GDM1 (cell line): ENCODE data around the gene PPP2R2C.

Source experiments
- DNase-seq: peaks from one replicate; lab custom pipeline; 2025; lab: John Stamatoyannopoulos, UW

The PPP2R2C gene

GRCh38 chr4:6327220-6327917, 145.0 kb downstream of the PPP2R2C start:
- DNase-seq = peak; percentile 50

GRCh38 chr4:6326312-6327060, 145.9 kb downstream of the PPP2R2C start:
- no peak for DNase-seq

- no peak for DNase-seq
Measured at GRCh38 chr4:6325788-6326290, 146.6 kb downstream of the PPP2R2C start.

DNA sequence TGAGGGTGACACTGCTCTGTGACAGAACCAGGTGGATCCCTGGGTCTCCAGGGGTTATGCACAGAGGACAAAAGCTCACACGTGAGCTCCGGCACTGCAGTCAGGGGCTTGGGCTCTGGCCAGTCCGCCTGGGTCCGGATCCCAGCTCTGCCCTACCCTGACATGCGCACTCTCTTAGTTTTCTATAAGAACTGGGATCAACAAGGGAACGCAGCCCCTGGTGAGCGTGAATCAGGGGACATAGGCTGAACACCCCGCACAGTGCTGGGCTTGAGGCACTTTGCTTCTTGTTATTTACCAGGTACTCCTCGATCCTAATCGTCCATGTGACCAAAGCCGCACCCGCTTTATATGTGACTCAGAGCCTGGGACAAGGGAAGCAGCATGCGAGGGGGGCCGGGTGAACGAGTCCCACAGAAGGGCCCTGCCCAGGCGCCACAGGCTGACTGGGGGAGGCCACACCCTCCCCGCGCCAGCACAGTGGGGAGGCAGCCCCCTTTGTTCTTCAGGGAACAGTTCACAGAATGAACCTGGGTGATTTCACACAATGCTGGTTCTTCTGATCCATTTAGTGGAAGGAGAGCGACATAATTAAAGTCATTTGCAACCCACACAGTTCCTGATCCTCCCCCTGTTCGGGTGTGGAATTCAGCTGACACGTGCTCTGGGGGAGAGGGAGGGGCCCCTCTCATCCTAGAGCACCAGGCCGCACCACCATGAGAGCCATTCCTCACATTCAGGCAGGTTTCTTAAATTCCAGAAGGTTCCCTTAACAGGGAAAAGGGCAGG, 147.2 kb downstream of the PPP2R2C start:
- DNase-seq = no peak

GRCh38 chr4:6324461-6324998, 147.9 kb downstream of the PPP2R2C start:
- no peak for DNase-seq

DNA sequence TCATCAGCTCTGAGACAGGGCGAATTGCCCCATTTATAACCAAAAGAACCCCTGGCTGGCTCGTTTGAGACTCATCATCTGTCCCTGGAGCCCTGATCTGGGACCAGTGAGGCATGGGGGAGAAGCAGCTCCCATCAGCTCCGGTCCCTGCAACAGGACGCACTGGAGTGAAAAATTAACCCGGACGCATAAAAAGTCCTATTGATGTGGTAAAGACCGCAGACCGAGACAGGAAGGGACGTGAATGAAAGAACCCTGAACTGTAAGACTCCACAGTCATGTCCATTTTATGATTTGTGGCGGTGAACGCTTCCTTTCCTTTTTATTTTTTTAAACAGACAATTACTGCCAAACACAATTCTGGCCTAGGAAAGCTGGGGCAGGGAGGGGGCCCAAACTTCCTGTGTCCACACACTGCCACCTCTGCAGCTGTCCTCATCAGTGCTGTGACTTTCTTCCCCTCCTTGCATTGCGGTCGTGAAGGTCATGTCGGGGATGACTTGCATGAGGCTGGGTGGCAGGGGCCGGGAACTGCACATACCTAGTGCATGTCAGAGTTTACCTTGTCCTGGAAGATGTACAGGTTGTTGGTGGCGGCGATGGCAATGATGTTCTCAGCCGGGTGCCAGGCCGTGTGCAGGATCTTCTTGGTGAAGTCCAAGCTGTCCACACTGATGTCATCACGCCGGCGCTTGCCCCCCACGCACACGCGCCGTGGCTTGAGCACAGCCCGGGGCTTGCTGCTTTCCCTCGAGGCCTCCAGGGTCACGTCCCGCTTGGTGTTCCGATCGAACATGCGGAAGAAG, 149.4 kb downstream of the PPP2R2C start:
- no peak for DNase-seq

GRCh38 chr4:6322067-6322760, 150.2 kb downstream of the PPP2R2C start:
- no peak for DNase-seq

DNA sequence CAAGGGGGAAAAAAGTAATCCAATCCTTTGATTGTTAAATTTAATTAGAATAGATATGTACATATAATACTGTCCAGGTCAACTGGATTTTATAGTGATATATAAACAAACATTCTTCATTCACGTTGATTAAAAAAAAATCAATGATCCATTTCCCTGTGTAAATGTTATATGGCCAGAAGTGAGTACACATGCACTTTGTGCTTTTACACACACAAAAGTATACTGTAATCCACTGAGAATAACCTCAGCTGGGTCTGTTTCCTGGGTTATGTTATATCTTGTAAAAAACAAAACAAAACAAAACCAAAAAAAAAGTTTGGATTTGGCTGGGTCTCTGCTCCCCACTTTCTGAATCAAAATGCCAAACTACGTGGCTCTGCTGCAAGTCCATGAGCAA, 151.1 kb downstream of the PPP2R2C start:
- no peak for DNase-seq

GRCh38 chr4:6320663-6321062, 151.8 kb downstream of the PPP2R2C start:
- DNase-seq = no peak

- DNase-seq = no peak
Measured at GRCh38 chr4:6319530-6320150, 152.8 kb downstream of the PPP2R2C start.

DNA sequence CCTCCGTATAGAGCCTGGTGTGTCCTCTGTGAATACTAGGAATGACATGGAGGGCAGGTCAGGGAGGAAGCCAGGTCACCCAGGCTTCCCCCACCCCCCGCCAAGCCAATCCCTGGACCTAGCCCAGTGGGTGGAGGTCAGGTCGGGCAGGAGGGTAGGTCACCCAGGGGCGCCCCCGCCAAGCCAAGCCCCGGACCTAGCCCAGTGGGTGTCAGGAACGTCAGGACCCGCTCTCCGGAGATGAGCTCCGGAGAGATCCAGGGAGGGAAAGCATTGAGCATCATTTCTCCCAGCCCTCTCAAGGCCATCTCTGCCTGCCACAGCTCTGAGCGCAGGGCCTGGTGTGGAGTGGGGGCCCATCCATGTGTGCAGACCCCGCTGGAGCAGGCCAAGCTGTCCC, 154.2 kb downstream of the PPP2R2C start:
- DNase-seq = no peak

- no peak for DNase-seq
Measured at GRCh38 chr4:6316461-6317003, 155.9 kb downstream of the PPP2R2C start.

DNA sequence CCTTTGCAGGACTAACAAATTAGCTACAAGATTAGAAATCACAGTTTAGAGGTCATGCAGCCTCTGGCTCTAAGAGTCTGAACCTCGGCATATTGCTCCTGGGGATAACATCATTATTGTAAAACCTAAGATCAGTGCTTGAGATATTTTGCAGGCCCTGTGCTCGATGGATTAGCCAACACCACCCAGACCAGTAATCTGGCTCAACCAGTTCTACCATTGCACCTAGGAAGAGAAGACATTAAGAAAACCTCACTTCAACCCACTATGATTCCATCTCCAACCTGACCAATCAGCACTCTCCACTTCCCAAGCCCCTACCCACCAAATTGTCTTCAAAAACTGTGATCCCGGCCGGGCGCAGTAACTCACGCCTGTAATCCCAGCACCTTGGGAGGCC, 159.2 kb downstream of the PPP2R2C start:
- DNase-seq = no peak

DNA sequence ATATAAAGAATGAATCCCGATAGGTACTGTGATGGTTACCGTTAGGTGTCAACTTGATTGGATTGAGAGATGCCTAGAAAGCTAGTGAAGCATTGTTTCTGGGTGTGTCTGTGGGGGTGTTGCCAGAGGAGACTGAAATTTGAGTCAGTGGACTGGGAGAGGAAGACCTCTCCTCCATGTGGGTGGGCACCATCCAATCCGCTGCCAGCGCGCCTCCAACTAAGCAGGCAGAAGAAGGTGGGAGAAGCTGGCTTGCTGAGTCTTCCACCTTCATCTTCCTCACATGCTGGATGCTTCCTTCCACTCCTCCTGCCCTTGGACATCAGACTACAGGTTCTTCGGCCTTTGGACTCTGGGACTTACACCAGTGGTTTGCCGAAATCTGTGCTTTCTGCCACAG, 162.6 kb downstream of the PPP2R2C start:
- no peak for DNase-seq

DNA sequence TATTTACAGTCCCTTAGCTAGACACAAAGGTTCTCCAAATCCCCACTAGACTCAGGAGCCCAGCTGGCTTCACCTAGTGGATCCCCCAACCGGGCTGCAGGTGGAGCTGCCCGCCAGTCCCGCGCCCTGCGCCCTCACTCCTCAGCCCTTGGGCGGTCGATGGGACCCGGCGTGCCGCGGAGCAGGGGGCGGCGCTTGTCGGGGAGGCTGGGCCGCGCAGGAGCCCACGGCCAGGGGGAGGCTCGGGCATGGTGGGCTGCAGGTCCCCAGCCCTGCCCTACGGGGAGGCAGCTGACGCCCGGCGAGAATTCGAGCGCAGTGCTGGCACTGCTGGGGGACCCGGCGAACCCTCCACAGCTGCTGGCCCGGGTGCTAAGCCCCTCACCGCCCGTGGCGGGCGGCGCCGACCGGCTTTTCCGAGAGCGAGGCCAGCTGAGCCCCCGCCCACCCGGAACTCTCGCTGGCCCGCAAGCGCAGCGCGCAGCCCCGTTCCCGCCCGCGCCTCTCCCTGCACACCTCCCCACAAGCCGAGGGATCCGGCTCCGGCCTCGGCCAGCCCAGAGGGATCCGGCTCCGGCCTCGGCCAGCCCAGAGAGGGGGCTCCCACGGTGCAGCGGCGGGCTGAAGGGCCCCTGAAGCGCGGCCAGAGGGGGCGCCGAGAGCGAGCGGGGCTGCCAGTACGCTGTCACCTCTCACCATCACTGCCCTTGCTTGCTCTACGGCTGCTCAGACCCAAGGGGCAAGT, 163.3 kb downstream of the PPP2R2C start:
- no peak for DNase-seq

- no peak for DNase-seq
Measured at GRCh38 chr4:6307891-6308290, 164.5 kb downstream of the PPP2R2C start.

DNA sequence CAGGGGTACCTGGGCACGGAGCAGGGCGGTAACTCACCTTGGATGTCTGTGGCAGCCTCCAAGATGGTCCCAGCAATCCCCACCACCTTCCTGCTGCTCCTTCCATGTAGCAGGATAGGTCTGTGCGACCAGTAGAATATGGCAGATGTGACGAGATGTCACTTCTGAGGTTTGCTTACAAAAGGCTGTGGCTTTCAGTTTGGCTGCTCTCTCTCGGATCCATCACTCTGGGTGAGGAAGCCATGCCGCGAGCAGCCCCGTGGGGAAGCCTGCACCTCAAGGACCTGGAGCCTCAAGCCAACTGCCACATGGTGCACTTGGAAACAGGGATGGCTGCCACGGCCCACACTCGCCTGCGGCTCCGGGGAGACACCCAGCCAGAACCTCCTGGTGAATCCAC, 165.2 kb downstream of the PPP2R2C start:
- no peak for DNase-seq

DNA sequence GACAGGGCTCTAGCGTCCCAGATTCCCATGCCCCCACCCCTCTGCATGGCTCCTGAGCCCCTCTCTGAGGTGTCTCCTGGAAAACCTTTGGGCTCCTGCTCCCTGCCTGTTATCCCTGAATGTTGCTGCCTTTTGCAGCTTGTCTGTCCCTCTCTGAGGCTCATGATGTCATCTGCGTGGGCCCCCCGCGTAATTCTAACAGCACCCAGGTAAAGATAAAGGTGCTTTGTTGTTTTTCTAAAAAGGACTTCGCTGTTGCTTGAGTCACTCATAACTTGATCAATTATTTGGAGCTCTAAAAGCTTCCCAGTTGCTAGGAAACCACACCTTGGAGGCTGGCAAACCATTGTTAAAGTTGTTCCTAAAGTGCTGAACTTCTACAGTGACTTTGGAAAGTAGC, 166.1 kb downstream of the PPP2R2C start:
- DNase-seq = no peak

GRCh38 chr4:6303943-6304342, 168.5 kb downstream of the PPP2R2C start:
- no peak for DNase-seq
